BE2C (cell line): ENCODE data around the gene NECTIN1.
A peak's percentile ranks its signal among the peaks of the same experiment; 100 is the strongest.

ENCODE experiments used
- DNase-seq: peaks from one replicate; pipeline ENCODE4 v3.0.0-alpha.2; 2020
- H3K27me3 ChIP-seq: fragments of 250-450 bp; sonication (Bioruptor Pico); 2 replicates; pipeline ENCODE4 v1.5.1; 2020; ENCODE audit warnings: mild to moderate bottlenecking
- H3K36me3 ChIP-seq: fragments of 250-450 bp; sonication (Bioruptor Pico); 2 replicates; pipeline ENCODE4 v1.5.1; 2020; ENCODE audit warnings: mild to moderate bottlenecking
- H3K4me1 ChIP-seq: fragments of 250-450 bp; sonication (Bioruptor Pico); 2 replicates; pipeline ENCODE4 v1.5.1; 2020
- H3K4me3 ChIP-seq: 2 replicates; pipeline ENCODE4 v1.5.1; 2011; ENCODE audit warnings: low read depth, low read length
- H3K9me3 ChIP-seq: fragments of 250-450 bp; sonication (Bioruptor Pico); 2 replicates; pipeline ENCODE4 v1.5.1; 2020
- TF ChIP-seq, protein P1 (sequence below): IDR thresholded peaks from 2 replicates; pipeline ENCODE4 v1.5.1; 2012; ENCODE audit warnings: mild to moderate bottlenecking, low read depth, low read length

The NECTIN1 gene

GRCh38 chr11:119692540-119692820, 36.5 kb downstream of the NECTIN1 start:
- no peaks in the 10 kb centered on the region for H3K9me3 ChIP-seq
- peaks cover 24% of the 10 kb centered on the region for H3K4me1 ChIP-seq
- H3K36me3 ChIP-seq, result no peaks in the 10 kb centered on the region
- no peak overlapping the region for H3K4me3 ChIP-seq
- H3K27me3 ChIP-seq, result no peaks in the 10 kb centered on the region
- no peak for DNase-seq
- TF ChIP-seq, protein P1, sequence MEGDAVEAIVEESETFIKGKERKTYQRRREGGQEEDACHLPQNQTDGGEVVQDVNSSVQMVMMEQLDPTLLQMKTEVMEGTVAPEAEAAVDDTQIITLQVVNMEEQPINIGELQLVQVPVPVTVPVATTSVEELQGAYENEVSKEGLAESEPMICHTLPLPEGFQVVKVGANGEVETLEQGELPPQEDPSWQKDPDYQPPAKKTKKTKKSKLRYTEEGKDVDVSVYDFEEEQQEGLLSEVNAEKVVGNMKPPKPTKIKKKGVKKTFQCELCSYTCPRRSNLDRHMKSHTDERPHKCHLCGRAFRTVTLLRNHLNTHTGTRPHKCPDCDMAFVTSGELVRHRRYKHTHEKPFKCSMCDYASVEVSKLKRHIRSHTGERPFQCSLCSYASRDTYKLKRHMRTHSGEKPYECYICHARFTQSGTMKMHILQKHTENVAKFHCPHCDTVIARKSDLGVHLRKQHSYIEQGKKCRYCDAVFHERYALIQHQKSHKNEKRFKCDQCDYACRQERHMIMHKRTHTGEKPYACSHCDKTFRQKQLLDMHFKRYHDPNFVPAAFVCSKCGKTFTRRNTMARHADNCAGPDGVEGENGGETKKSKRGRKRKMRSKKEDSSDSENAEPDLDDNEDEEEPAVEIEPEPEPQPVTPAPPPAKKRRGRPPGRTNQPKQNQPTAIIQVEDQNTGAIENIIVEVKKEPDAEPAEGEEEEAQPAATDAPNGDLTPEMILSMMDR, result no peak

- H3K36me3 ChIP-seq, result no peaks in the 10 kb centered on the region
- TF ChIP-seq, protein P1, result no peak
- no peak for DNase-seq
- H3K9me3 ChIP-seq, result no peaks in the 10 kb centered on the region
- no peak overlapping the region for H3K4me3 ChIP-seq
- H3K4me1 ChIP-seq, result peaks cover 24% of the 10 kb centered on the region
- H3K27me3 ChIP-seq, result no peaks in the 10 kb centered on the region
Observed at GRCh38 chr11:119691701-119692539, 37.1 kb downstream of the NECTIN1 start.

GRCh38 chr11:119691020-119691666, 37.9 kb downstream of the NECTIN1 start:
- no peaks in the 10 kb centered on the region for H3K27me3 ChIP-seq
- no peaks in the 10 kb centered on the region for H3K9me3 ChIP-seq
- TF ChIP-seq, protein P1, result peak; percentile 19
- DNase-seq, result no peak
- H3K4me3 ChIP-seq, result no peak overlapping the region
- H3K36me3 ChIP-seq, result no peaks in the 10 kb centered on the region
- peaks cover 24% of the 10 kb centered on the region for H3K4me1 ChIP-seq

GRCh38 chr11:119689302-119689701, 39.7 kb downstream of the NECTIN1 start:
- Histone ChIP-seq H3K27me3 (no peaks in the 10 kb centered on the region), H3K9me3 (no peaks in the 10 kb centered on the region), H3K4me1 (peaks cover 29% of the 10 kb centered on the region), H3K4me3 (no peak overlapping the region), H3K36me3 (no peaks in the 10 kb centered on the region)
- DNase-seq, result no peak
- TF ChIP-seq, protein P1, result no peak

DNA sequence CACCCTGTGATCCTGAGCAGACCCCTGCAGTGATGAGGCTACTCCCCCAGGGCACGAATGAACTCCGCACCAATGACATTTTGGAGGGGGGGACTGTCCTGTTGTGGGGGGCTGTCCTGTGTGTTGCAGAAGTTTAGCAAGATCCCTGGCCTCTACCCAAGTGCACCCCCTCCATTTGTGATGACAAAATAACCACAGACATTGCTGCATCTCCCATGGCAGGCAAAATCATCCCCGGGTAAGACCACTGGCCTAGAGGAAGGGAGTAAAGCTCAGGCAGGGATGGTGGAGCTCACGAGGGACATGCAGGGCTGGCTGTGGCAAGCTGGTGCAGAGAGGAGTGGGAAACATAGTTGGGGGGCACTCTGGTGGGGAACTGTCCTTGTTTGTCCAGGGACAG, 40.6 kb downstream of the NECTIN1 start:
- H3K4me1 ChIP-seq, result peaks cover 29% of the 10 kb centered on the region
- DNase-seq, result no peak
- no peak overlapping the region for H3K4me3 ChIP-seq
- no peaks in the 10 kb centered on the region for H3K27me3 ChIP-seq
- H3K9me3 ChIP-seq, result no peaks in the 10 kb centered on the region
- H3K36me3 ChIP-seq, result no peaks in the 10 kb centered on the region
- TF ChIP-seq, protein P1, result no peak
